Measurements from ENCODE around the gene S1PR2. TPM values are rescaled to one million over a fixed set of nuclear protein-coding genes. Genes with fewer than 3 reads are reported as not detected.

Gene S1PR2
- total and polyA plus RNA-seq, 2 donors (not counting 3 experiments of a cell fraction or from before 2014, with no cell fraction given): 0.70 to 1.0 TPM

DNA sequence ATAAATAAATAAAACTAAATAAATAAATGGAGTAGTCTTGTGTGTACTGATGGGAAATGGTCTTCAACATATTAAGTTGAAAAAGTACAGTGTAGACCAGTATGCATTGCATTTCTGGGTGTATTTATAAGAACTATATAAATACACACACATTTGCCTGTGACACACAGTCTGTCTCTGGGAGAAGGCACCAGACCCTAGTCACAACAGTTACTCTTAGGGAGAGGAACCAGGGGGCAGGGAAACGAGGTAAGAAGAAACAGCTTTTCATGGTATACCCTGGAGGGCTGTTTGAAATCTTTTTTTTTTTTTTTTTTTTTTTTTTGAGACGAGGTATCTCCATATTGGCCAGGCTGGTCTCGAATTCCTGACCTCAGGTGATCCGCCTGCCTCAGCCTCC is 2.8 kb upstream of the S1PR2 start:
- no peak overlapping the region for H3K4me2 ChIP-seq (ENCODE audit: insufficient read depth, low read length)
- H3K9me1 ChIP-seq (replicated peaks; ENCODE audit: control insufficient read depth, extremely low read depth, insufficient read depth, low read length): no peaks in the 10 kb centered on the region
- intact Hi-C loops (cut with micrococcal nuclease) (no loop called here), dilution Hi-C loops (cut with MboI; ENCODE audit: extremely low pct_ligation_motif_present, low sequenced_read_pairs) (no loop called here)
- H3K79me2 ChIP-seq (ENCODE audit: control insufficient read depth, insufficient read depth, low read length): no peaks in the 10 kb centered on the region
- no peak overlapping the region for H2AFZ ChIP-seq (ENCODE audit: low read depth, low read length)
- ChIA-PET POLR2A (no interaction called here), CTCF (interaction anchor here (1.0 to 1.5 kb wide), 3 partner anchors 16 to 302 kb away, joined by 3 to 6 read pairs (median 3); no protein-coding TSS in a partner anchor)
- DNase-seq (ENCODE audit: low read depth, low spot score) (no peak), FAIRE-seq (no peak)
- no peaks in the 10 kb centered on the region for H3K27me3 ChIP-seq (ENCODE audit: control insufficient read depth in 2 of 2, insufficient read depth in 2 of 2, low read length in 2 of 2)
- H3K9ac ChIP-seq (replicated peaks; ENCODE audit: extremely low read depth, insufficient read depth, low read length): no peak overlapping the region
- H4K20me1 ChIP-seq (replicated peaks; ENCODE audit: control insufficient read depth, extremely low read depth, insufficient read depth, low read length): no peaks in the 10 kb centered on the region
- H3K4me1 ChIP-seq (ENCODE audit: control insufficient read depth, extremely low read depth, insufficient read depth, low read length): peaks cover 15% of the 10 kb centered on the region
- H3K27ac ChIP-seq (ENCODE audit: insufficient read depth, low read depth, low read length): no peak overlapping the region
- no TSS peak for BruUV-seq (replicated peaks)
- no peaks in the 10 kb centered on the region for H3K36me3 ChIP-seq (ENCODE audit: control insufficient read depth in 2 of 2, extremely low read depth in 1 of 2, insufficient read depth in 2 of 2, low read length in 2 of 2)
- TF ChIP-seq, protein P1, sequence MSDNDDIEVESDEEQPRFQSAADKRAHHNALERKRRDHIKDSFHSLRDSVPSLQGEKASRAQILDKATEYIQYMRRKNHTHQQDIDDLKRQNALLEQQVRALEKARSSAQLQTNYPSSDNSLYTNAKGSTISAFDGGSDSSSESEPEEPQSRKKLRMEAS (IDR thresholded peaks at IDR 0.05; ENCODE audit: insufficient read depth, insufficient read length): no peak
- TF ChIP-seq JUN (IDR thresholded peaks at IDR 0.05; ENCODE audit: borderline replicate concordance, insufficient read depth, insufficient read length, low read depth) (no peak), GATA2 (IDR thresholded peaks at IDR 0.05; ENCODE audit: insufficient read depth, insufficient read length, low read depth, low read length) (no peak), FOS (IDR thresholded peaks at IDR 0.05; ENCODE audit: borderline replicate concordance, insufficient read depth, low read length) (no peak), EZH2 (IDR thresholded peaks at IDR 0.05; ENCODE audit: borderline replicate concordance, low read depth, low read length, severe bottlenecking) (no peak), POLR2A (IDR thresholded peaks at IDR 0.05; ENCODE audit: low read depth, low read length) (no peak), MYC (IDR thresholded peaks at IDR 0.05; ENCODE audit: low read depth, low read length) (no peak), POLR2AphosphoS5 (IDR thresholded peaks at IDR 0.05; ENCODE audit: insufficient read depth, low read depth, low read length) (no peak), CTCF (IDR thresholded peaks at IDR 0.05; ENCODE audit: extremely low read depth in 1 of 2, insufficient read depth in 1 of 2, low read depth in 1 of 2, low read length in 2 of 2) (no peak)
- no peak overlapping the region for H3K4me3 ChIP-seq (replicated peaks in 1 of 3; ENCODE audit: insufficient read depth in 1 of 3, low read depth in 1 of 3, low read length in 3 of 3)
- no peaks in the 10 kb centered on the region for H3K9me3 ChIP-seq (replicated peaks; ENCODE audit: control insufficient read depth, insufficient read depth, low read length)
